ENCODE results near the gene ZDHHC14.
"Not testable (repeated sequence)": the region's sequence is repeated elsewhere in the genome, so short reads cannot be mapped to it uniquely, and the experiment has no call there.

The ZDHHC14 gene

DNA sequence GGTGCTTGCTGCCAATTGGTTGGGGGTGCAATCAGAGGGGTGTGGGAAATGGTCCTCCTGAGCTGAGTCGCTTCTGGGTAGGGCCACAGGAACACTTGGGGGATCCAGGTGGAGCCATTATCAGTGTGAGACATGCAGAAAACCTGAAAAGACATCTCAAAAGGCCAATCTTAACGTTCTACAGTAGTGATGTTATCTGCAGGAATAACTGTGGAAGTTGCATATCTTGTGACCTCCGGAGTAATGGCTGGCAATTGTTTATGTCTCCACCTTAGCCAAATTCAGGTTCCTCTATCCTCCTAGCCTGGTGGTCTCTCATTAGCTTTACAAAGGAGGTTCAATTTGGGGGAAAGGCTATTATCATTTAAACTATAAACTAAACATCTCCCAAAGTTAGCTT lies 327.2 kb downstream of the ZDHHC14 start:
- DNase-seq = no peak

- no peak for DNase-seq
These were observed 327.9 kb downstream of the ZDHHC14 start for GRCh38 chr6:157708933-157709332.

GRCh38 chr6:157709555-157709954 lies 328.6 kb downstream of the ZDHHC14 start:
- DNase-seq = no peak

- no peak for DNase-seq
These were observed 329.6 kb downstream of the ZDHHC14 start for GRCh38 chr6:157710604-157711003.

- DNase-seq = peak in 1 of 2 experiments; percentile 20
These were observed 330.1 kb downstream of the ZDHHC14 start for GRCh38 chr6:157711060-157711459.

GRCh38 chr6:157712585-157713295 lies 331.8 kb downstream of the ZDHHC14 start:
- no peak for DNase-seq

DNA sequence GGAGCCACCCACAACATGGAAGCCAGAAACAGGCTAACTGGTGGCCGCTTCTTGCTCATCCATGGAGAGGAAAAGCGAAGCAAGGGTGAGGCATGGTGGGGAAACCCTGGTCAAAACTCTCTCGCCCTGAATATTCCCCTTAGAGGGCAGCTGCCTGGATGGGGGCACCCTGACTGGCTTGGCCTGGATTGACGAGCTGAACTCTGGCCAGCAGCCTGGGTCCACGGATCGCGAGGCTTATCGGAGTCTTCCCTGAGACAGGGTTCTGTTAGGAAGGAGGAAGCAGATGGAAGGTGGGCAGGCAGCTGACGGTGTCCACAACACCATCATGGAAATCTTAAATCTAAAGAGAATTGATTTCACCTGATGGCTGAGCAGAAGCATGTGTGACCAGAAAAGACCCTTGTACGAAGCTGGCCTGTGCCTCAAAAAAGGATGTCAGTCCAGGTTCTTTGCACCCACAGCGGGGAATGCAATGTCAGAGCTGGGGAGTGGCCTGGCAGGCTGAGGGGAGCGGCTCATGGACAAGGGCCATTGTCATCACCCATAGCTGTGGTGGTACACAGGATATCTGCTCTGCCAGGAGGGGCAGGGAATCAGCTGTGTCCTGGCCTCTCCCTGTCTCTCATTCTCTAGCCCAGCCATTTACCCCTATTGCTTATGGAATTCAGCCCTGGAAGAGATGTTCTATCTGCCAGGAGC lies 332.6 kb downstream of the ZDHHC14 start:
- no peak for DNase-seq

- DNase-seq = no peak
These were observed 333.1 kb downstream of the ZDHHC14 start for GRCh38 chr6:157714153-157714490.

- DNase-seq = no peak
These were observed 334.8 kb downstream of the ZDHHC14 start for GRCh38 chr6:157715728-157716164.

- DNase-seq = no peak
These were observed 335.4 kb downstream of the ZDHHC14 start for GRCh38 chr6:157716251-157716995.

- DNase-seq = no peak
These were observed 336.4 kb downstream of the ZDHHC14 start for GRCh38 chr6:157717340-157717748.

- no peak for DNase-seq
These were observed 337.7 kb downstream of the ZDHHC14 start for GRCh38 chr6:157718503-157719187.

- DNase-seq = not testable (repeated sequence)
These were observed 340.0 kb downstream of the ZDHHC14 start for GRCh38 chr6:157720964-157721363.

DNA sequence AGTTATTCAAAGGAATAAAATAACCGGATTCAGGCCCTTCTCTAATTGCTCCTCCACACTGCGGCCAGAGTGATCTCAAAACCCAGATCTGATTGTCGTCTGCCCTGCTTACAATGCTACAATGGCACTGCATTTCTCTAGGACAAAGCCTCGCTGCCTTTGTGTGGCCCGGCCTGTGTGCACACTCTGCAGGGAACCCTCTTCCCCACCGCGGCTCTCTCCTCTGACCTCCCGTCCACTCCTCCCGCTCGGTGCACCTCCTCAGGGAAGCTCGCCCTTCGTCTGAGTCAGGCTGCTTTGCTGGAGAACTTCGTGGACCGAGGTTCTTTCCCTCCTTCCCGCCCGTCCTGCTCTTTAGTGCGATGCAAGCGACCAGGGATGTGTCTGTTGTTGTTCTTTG lies 340.4 kb downstream of the ZDHHC14 start:
- DNase-seq = no peak

DNA sequence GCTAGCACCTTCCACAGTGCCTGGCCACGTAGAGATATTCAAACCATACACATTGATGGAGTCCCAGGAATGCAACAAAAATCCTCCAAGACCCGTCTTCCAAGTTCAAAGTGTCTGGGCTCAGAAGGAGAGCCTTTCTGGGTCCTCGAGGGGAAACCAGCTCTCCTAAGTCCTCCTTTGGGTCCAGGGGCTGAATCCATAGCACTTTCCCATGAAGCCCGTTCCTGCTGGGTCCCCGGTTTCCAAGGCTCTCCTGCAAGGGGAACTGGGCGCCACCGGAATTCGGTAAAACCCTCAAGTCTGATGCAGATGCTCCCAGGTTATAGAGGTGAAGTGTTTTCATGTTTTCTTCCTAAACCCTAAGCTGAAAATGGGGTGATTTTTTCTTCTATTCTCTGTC lies 340.8 kb downstream of the ZDHHC14 start:
- DNase-seq = no peak

DNA sequence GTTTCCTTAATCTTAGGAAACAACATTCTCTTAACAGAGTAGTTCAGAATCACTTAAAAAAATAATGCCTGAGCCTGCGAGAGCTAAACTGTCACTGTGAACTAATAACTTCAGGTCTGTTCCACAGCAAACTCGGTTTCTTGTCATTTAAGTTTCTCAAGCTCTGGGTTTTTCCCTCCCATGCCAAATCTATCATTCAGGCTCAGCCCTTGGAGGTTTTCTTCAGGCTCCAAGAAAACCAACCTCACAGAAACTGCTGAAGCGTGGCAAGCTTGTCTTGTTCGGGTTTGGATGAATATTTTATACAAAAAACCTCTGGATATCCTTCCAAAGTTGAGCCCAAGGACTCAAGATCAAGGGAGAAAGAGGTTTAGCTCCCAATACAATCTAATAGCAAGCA lies 342.4 kb downstream of the ZDHHC14 start:
- DNase-seq = no peak

GRCh38 chr6:157724138-157724820 lies 343.3 kb downstream of the ZDHHC14 start:
- no peak for DNase-seq

GRCh38 chr6:157724960-157725741 lies 344.2 kb downstream of the ZDHHC14 start:
- no peak for DNase-seq

- DNase-seq = no peak
These were observed 344.8 kb downstream of the ZDHHC14 start for GRCh38 chr6:157725836-157726235.

DNA sequence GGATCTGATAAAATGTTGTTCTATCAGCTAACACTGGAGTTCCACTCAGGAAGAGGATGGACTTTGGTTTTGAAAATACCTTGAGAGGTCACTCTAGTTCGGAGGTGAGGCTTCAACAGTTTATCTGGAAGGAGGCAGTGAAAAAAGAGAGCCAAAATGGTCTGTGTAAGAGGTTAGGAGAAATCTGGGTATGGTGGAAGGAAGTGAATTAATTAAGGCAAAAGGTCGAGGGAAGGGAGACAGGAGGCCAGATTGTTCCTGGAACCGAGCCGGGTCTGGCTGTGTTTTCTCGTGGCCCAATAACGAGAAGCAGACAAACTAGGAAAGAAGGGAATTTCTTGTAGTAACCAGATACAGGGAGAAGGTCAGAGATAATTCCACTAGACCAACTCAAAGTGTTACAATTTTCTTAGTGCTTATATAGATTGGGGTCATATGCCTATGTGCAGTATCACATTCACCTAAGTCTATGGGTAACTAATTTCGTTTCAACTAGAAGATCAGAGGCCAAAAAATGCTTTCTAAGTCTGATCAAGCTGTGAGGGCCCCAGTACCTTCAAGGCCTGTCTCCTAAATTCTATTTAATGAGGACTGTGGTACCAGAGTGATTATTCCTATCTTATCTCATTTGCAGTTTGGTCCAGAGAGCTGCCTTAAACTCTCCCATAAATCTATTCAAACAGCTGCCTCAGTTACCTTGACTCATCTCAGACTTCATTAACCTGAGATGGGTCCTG lies 346.1 kb downstream of the ZDHHC14 start:
- no peak for DNase-seq

All from activated T-cell treated with anti-CD3 and anti-CD28 coated beads, Interleukin-2, amount 50 U/mL, for 48 hours (primary cell).